A549 (cell line): ENCODE measurements around the gene NSUN5.

Source experiments
- BHLHE40 ChIP-seq: IDR thresholded peaks from 2 replicates; pipeline ENCODE4 v1.6.1; 2012; ENCODE audit warnings: low read depth, low read length, inconsistent platforms
- CHD2 ChIP-seq: fragments of 150-350 bp; IDR thresholded peaks from 2 replicates; pipeline ENCODE4 v1.6.1; 2014; ENCODE audit warnings: low read length; ENCODE audit not compliant: partially characterized antibody
- CTCF ChIP-seq: fragments of >200 bp; sonication (Bioruptor Twin); formaldehyde crosslinking; IDR thresholded peaks from 3 replicates; pipeline ENCODE4 v1.5.1; 2016
- EP300 ChIP-seq, 2 experiments: fragments of >200 bp; sonication (Bioruptor Twin); formaldehyde crosslinking; IDR thresholded peaks; 2 replicates in 1 of 2; 3 replicates in 1 of 2; pipeline ENCODE4 v1.6.1; 2016 to 2017
- FOSB ChIP-seq: fragments of 250-450 bp; sonication (Bioruptor Pico); IDR thresholded peaks from 2 replicates; pipeline ENCODE4 v1.5.0; 2020; ENCODE audit warnings: mild to moderate bottlenecking, moderate library complexity
- KDM1A ChIP-seq: fragments of 200-600 bp; sonication (generic); IDR thresholded peaks from 2 replicates; pipeline ENCODE4 v1.6.1; 2016; ENCODE audit warnings: low read depth, mild to moderate bottlenecking
- MAZ ChIP-seq: fragments of 150-350 bp; IDR thresholded peaks from 2 replicates; pipeline ENCODE4 v1.6.1; 2014; ENCODE audit warnings: antibody characterized with exemption, low read depth, low read length, borderline replicate concordance
- PBX3 ChIP-seq: IDR thresholded peaks from 2 replicates; pipeline ENCODE4 v1.6.1; 2012
- PHF8 ChIP-seq: fragments of 200-600 bp; sonication (generic); IDR thresholded peaks from 2 replicates; pipeline ENCODE4 v1.6.1; 2016; ENCODE audit warnings: low read depth, mild to moderate bottlenecking, antibody characterized with exemption, moderate library complexity, borderline replicate concordance
- RAD21 ChIP-seq, 2 experiments: fragments of >200 bp in 1 of 2; sonication (Bioruptor Twin) in 1 of 2; formaldehyde crosslinking in 1 of 2; IDR thresholded peaks in 1 of 2; conservative IDR thresholded peaks in 1 of 2; 2 replicates in 1 of 2; 3 replicates in 1 of 2; pipeline ENCODE4 v1.6.1; 2012 to 2018; ENCODE audit warnings: inconsistent platforms in 1 of 2
- RFX5 ChIP-seq: fragments of 450-650 bp; IDR thresholded peaks from 2 replicates; pipeline ENCODE4 v1.7.1; 2014; ENCODE audit warnings: antibody characterized with exemption, mild to moderate bottlenecking, moderate library complexity
- TF ChIP-seq, protein P1 (sequence below): fragments of 250-450 bp; sonication (Bioruptor Pico); IDR thresholded peaks from 2 replicates; pipeline ENCODE4 v1.5.0; 2020; ENCODE audit warnings: low read depth, mild to moderate bottlenecking, moderate library complexity
- TF ChIP-seq, protein P2 (sequence below): fragments of 150-350 bp; IDR thresholded peaks from 2 replicates; pipeline ENCODE4 v1.6.1; 2014; ENCODE audit warnings: low read depth, mild to moderate bottlenecking, low read length

- TF ChIP-seq FOSB (CRISPR knock-in tag) (no peak), CTCF (no peak), BHLHE40 (no peak), RFX5 (no peak), PBX3 (no peak), CHD2 (no peak), KDM1A (no peak), PHF8 (no peak), RAD21 (conservative IDR thresholded peaks at IDR 0.05 in 1 of 2, IDR thresholded peaks at IDR 0.05 in 1 of 2) (no peak), MAZ (no peak), EP300 (IDR thresholded peaks at IDR 0.05) (no peak)
- TF ChIP-seq, protein P1, sequence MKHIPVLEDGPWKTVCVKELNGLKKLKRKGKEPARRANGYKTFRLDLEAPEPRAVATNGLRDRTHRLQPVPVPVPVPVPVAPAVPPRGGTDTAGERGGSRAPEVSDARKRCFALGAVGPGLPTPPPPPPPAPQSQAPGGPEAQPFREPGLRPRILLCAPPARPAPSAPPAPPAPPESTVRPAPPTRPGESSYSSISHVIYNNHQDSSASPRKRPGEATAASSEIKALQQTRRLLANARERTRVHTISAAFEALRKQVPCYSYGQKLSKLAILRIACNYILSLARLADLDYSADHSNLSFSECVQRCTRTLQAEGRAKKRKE (CRISPR knock-in tag) = no peak
- TF ChIP-seq, protein P2, sequence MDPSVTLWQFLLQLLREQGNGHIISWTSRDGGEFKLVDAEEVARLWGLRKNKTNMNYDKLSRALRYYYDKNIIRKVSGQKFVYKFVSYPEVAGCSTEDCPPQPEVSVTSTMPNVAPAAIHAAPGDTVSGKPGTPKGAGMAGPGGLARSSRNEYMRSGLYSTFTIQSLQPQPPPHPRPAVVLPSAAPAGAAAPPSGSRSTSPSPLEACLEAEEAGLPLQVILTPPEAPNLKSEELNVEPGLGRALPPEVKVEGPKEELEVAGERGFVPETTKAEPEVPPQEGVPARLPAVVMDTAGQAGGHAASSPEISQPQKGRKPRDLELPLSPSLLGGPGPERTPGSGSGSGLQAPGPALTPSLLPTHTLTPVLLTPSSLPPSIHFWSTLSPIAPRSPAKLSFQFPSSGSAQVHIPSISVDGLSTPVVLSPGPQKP = no peak
Observed at GRCh38 chr7:73332447-73332846, 23.8 kb upstream of the NSUN5 start.
